ENCODE measurements around the gene MYH15. TPM values are rescaled to one million over a fixed set of nuclear protein-coding genes. Genes with fewer than 3 reads are reported as not detected.

The MYH15 gene
- total and polyA plus RNA-seq, 2 of the 4 experiments (the other 2 are of a cell fraction): 0.10 to 0.36 TPM

DNA sequence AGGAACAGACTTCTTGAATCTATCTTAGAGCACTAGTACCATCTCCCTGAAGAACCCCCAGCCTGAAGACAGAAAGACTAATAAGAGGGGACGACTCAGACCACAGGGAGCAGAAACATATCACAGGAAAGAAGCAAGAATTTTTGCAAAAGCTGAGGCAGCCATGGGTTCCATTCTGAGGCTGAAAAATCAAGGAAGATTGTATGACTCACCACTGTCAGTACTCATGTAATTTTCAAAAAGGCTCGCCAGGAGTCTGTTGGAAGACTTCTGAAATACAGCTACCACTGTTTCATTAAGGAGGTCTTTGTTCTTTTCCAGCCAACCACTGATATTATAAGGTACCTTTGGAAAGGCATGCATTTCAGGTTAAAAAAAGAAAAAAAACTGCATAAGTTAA is 47.5 kb downstream of the MYH15 start:
- dilution Hi-C loops (cut with HindIII; ENCODE audit: low sequenced_read_pairs, unreplicated experiment) (no loop called here), intact Hi-C loops (cut with micrococcal nuclease) (no loop called here), in situ Hi-C loops (cut with MboI; ENCODE audit: low sequenced_read_pairs) (no loop called here)
- Histone ChIP-seq H3K9me1 (ENCODE audit: insufficient read depth, low read length) (no peaks in the 10 kb centered on the region), H3K27me3 (ENCODE audit: control insufficient read depth, insufficient read depth, low read length) (no peaks in the 10 kb centered on the region), H2AK5ac (ENCODE audit: low read depth, low read length) (no peak overlapping the region), H3K9ac (ENCODE audit: low read depth, low read length) (no peak overlapping the region), H4K20me1 (ENCODE audit: insufficient read depth, low read length) (no peaks in the 10 kb centered on the region), H2BK20ac (ENCODE audit: low read depth, low read length) (no peak overlapping the region), H3K56ac (ENCODE audit: extremely low read depth, insufficient read depth, low read length) (no peak overlapping the region), H4K5ac (ENCODE audit: low read depth, low read length) (no peak overlapping the region), H2BK120ac (ENCODE audit: low read depth, low read length) (0 out of 2 replicates have a peak overlapping the region, but pooled peaks have one; percentile 14), H3K23ac (ENCODE audit: low read depth, low read length) (no peak overlapping the region), H3K4me2 (ENCODE audit: low read depth, low read length) (no peak overlapping the region), H3K18ac (ENCODE audit: low read depth, low read length) (no peak overlapping the region), H3K9me3 (ENCODE audit: control insufficient read depth, insufficient read depth, low read length) (no peaks in the 10 kb centered on the region), H4K91ac (ENCODE audit: insufficient read depth, low read depth, low read length) (no peak overlapping the region), H3K36me3 (ENCODE audit: control insufficient read depth, insufficient read depth, low read length) (no peaks in the 10 kb centered on the region), H3K4me3 (ENCODE audit: insufficient read depth, low read depth, low read length) (no peak overlapping the region), H3K14ac (replicated peaks; ENCODE audit: low read depth, low read length) (no peak overlapping the region), H3K4ac (ENCODE audit: low read depth, low read length) (no peak overlapping the region), H3K79me1 (ENCODE audit: low read depth in 1 of 2, low read length in 2 of 2) (no peaks in the 10 kb centered on the region), H3K4me1 (ENCODE audit: control insufficient read depth, insufficient read depth, low read length) (peaks cover 2% of the 10 kb centered on the region; the same call in 1 of the 2 replicates), H2AK9ac (replicated peaks; ENCODE audit: low read depth, low read length, poor library complexity) (no peak overlapping the region), H3K27ac (ENCODE audit: insufficient read depth, low read length) (no peak overlapping the region), H2BK15ac (ENCODE audit: low read depth, low read length) (no peak overlapping the region), H2AFZ (replicated peaks; ENCODE audit: low read length, poor library complexity) (peak overlapping the region; percentile 45), H2BK5ac (ENCODE audit: low read depth, low read length, poor library complexity, severe bottlenecking) (no peak overlapping the region), H4K8ac (ENCODE audit: low read depth in 2 of 2, low read length in 2 of 2) (no peak overlapping the region)
- TF ChIP-seq MAFK (IDR thresholded peaks at IDR 0.05; ENCODE audit: low read depth, low read length) (no peak), MXI1 (IDR thresholded peaks at IDR 0.05; ENCODE audit: borderline replicate concordance, low read depth, low read length) (no peak), FOS (IDR thresholded peaks at IDR 0.05; ENCODE audit: low read depth, low read length) (peak; percentile 73), SMC3 (IDR thresholded peaks at IDR 0.05; ENCODE audit: low read depth, low read length) (no peak), POLR2A (IDR thresholded peaks at IDR 0.05; ENCODE audit: low read depth, low read length) (no peak)
- ATAC-seq (ENCODE audit: low read depth) (peak; percentile 75), DNase-seq (peak; percentile 54)
- CTCF ChIA-PET: interaction anchor here (0.6 to 1.8 kb wide), 4 partner anchors 15 to 535 kb away, joined by 3 to 7 read pairs (median 4); no protein-coding TSS in a partner anchor
- BruUV-seq (replicated peaks): no TSS peak
- no CpG with 5 or more reads among the region's 2 CpGs for WGBS, 2 experiments (ENCODE audit: extremely low coverage in 2 of 2, insufficient read length in 1 of 2)
- POLR2A ChIA-PET (ENCODE audit: unreplicated experiment): no interaction called here

Measured in IMR-90 (cell line).